GM12874 (cell line): ENCODE measurements around the gene SCLT1.

Experiments used
- CTCF ChIP-seq: IDR thresholded peaks from 2 replicates; pipeline ENCODE4 v1.5.1; 2011; ENCODE audit warnings: low read depth, mild to moderate bottlenecking, control low read depth, low read length, moderate library complexity; ENCODE audit not compliant: insufficient read depth

The SCLT1 gene

GRCh38 chr4:128837198-128837597 is 256.1 kb downstream of the SCLT1 start:
- no peak for TF ChIP-seq CTCF

GRCh38 chr4:128835498-128836222 is 257.7 kb downstream of the SCLT1 start:
- no peak for TF ChIP-seq CTCF
